SK-MEL-5 (cell line): Measurements from ENCODE around the gene DST. TPM values are rescaled to one million over a fixed set of nuclear protein-coding genes. Genes with fewer than 3 reads are reported as not detected.

Experiments
- DNase-seq: peaks from one replicate; pipeline ENCODE4 v3.0.0-alpha.2; 2016; ENCODE audit warnings: low read depth, low spot score
- in situ Hi-C: cut with HindIII; loops from 2 replicates; pipeline ENCODE4 v1.10.0; 2016; ENCODE audit warnings: low sequenced_read_pairs, high pct_unique_total_duplicates, low pct_unique_long_range_greater_than_20kb
- total RNA-seq: library from RNA; depleted of rRNA; stranded (reverse); fragments of >200 nt; shearing (Covaris generic); gene quantifications from 2 replicates; pipeline ENCODE4 v1.2.3, GENCODE V29; 2014

The DST gene
- total RNA-seq, 1 experiment from 2014 or later, result 86.4 TPM

GRCh38 chr6:56535626-56536025 is 107.1 kb downstream of the DST start:
- DNase-seq, result no peak
- in situ Hi-C loops, result no loop called here

- no peak for DNase-seq
- in situ Hi-C loops, result no loop called here
Measured at GRCh38 chr6:56534680-56535419, 107.8 kb downstream of the DST start.

GRCh38 chr6:56532766-56533551 is 109.7 kb downstream of the DST start:
- no peak for DNase-seq
- in situ Hi-C loops, result no loop called here

GRCh38 chr6:56531839-56532595 is 110.7 kb downstream of the DST start:
- in situ Hi-C loops, result no loop called here

GRCh38 chr6:56529594-56530191 is 113.0 kb downstream of the DST start:
- DNase-seq, result no peak
- in situ Hi-C loops, result no loop called here

More at GRCh38 chr6:56531839-56532595, 110.7 kb downstream of the DST start:
- no peak for DNase-seq

- no peak for DNase-seq
- in situ Hi-C loops, result no loop called here
Measured at GRCh38 chr6:56528412-56528841, 114.3 kb downstream of the DST start.

- no peak for DNase-seq
- in situ Hi-C loops, result no loop called here
Measured at GRCh38 chr6:56527934-56528333, 114.8 kb downstream of the DST start.

GRCh38 chr6:56526860-56527544 is 115.7 kb downstream of the DST start:
- in situ Hi-C loops, result no loop called here
- DNase-seq, result no peak

- in situ Hi-C loops, result no loop called here
- DNase-seq, result no peak
Measured at GRCh38 chr6:56525974-56526789, 116.5 kb downstream of the DST start.

- in situ Hi-C loops, result no loop called here
- DNase-seq, result peak; percentile 15
Measured at GRCh38 chr6:56524891-56525703, 117.6 kb downstream of the DST start.

GRCh38 chr6:56522495-56523270 is 120.0 kb downstream of the DST start:
- DNase-seq, result no peak
- in situ Hi-C loops, result no loop called here

- in situ Hi-C loops, result no loop called here
- no peak for DNase-seq
Measured at GRCh38 chr6:56521976-56522375, 120.7 kb downstream of the DST start.

- no peak for DNase-seq
- in situ Hi-C loops, result no loop called here
Measured at GRCh38 chr6:56521454-56521853, 121.2 kb downstream of the DST start.

GRCh38 chr6:56520218-56520617 is 122.5 kb downstream of the DST start:
- no peak for DNase-seq
- in situ Hi-C loops, result no loop called here
